COR-L47 (cell line): ENCODE data around the gene RNASE13.
"Not testable (repeated sequence)": the region's sequence is repeated elsewhere in the genome, so short reads cannot be mapped to it uniquely, and the experiment has no call there.

Source experiments
- DNase-seq: peaks from one replicate; lab custom pipeline; 2025; lab: John Stamatoyannopoulos, UW

The RNASE13 gene

GRCh38 chr14:21041676-21042433, 7.2 kb upstream of the RNASE13 start, which contains the start of gene RNASE7:
Gene RNASE7 (plus strand): TSS chr14:21042362. CDS start chr14:21042993, 631 bp downstream.
- DNase-seq, result no peak

DNA sequence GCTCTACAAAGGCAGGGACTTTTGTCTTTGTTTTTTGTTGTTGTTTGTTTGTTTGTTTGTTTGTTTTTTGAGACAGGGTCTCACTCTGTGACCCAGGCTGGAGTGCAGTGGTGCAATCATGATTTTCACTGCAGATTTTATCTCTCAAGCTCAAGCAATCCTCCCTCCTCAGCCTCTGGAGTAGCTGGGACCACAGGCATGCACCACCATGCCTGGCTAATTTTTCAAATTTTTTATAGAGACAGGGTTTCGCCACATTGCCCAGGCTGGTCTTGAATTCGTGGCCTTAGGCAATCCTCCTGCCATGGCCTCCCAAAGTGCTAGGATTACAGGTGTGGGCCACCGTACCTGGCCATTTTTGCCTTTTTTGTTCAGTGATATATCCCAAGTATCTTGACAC, 6.3 kb upstream of the RNASE13 start:
- DNase-seq, result not testable (repeated sequence)

- no peak for DNase-seq
Observed at GRCh38 chr14:21040370-21040925, 5.8 kb upstream of the RNASE13 start.

- DNase-seq, result peak; percentile 33
Observed at GRCh38 chr14:21039585-21040369, 5.2 kb upstream of the RNASE13 start.

DNA sequence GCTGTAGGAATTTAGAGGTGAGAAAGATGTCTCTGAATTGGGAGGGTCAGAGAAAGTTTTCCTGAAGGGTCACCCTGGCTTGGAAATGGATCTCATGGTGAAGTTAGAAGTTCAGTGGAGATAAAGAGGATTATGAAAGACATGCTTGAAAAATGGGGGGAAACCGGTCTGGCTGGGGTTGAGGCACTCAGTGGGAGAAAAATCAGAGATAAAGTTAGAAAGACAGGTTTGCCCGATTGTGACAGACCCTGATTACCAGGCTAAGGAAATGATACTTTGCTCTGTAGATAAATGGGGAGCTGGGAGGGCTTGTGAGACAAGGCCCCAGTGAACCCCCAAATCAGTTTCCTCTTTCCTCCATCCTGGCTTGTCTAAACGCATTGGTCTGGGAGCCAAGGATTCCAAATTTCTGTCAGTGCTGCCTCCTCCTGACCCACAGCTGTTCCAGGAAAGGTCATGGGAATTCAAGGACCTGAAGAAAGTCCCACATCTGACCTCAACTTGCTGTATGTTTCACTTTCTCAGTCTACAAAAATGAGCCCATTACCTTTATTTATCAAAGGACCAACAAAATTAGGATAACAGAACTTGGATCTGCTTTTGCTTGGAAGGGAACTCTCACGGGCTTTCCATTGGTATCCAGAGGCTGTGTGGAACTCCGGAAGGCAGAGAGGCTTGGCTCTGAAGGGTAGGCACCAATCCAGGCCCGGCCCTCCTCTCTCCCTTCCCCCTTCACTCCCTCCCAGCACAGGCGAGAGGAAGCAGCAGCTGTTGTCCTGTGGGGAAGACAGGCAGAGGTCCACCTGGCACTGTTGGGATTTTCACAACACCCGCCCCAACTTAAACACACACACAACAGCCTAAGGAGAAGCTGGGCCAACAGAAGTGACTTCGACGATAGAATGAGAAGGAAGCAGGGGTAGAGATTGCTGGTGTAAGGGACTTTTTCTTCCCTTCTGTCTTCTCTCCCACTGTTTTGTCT, 4.1 kb upstream of the RNASE13 start:
- DNase-seq, result peak; percentile 35

- no peak for DNase-seq
Observed at GRCh38 chr14:21037156-21037555, 2.5 kb upstream of the RNASE13 start.

DNA sequence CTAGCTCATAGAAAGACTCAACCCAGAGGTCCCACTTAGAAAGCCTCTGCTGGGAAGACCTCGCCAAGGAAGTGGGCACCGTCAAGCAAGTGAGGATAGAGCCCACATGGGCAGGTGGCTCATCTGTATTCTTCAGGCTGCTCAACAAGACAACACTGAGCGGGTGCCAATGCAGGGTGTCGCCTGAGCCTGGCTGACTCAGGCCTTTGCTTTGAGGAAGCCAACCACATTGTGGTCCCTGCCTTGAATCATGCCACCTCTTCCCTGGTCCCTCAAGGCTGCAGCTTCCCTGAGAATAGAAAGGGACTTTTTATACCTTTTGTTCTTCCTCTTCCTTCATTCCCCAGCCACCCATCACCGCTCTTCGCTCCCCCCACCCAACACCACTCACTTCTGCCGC, 2.1 kb upstream of the RNASE13 start:
- no peak for DNase-seq

DNA sequence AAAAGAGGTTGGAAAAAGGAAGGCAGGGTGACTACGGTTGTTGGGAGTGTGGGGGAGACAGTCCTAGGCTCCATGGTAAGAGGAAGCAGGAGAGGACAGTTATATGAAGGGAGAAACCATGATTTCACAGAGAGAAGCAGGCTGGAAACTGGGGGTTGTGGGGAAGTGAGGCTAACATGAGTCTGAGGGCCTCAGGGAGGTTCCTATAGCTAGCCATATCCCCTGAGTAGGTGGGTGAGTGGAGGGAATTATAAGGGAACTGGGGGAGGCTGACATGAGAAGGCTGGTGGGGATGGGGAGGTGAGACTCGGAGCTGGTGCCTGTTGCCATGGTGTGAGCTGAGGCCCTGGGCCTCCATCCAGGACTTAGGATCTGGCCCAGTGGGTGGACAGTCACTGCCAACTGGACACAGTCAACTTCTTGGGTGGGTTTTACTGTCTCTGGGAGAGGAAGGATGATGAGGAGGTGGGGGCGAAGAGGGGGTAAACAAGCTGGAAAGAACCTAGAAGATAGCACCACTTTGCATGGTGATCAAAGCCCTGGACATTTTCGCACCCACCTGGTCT, 1.4 kb downstream of the RNASE13 start:
- DNase-seq, result no peak

DNA sequence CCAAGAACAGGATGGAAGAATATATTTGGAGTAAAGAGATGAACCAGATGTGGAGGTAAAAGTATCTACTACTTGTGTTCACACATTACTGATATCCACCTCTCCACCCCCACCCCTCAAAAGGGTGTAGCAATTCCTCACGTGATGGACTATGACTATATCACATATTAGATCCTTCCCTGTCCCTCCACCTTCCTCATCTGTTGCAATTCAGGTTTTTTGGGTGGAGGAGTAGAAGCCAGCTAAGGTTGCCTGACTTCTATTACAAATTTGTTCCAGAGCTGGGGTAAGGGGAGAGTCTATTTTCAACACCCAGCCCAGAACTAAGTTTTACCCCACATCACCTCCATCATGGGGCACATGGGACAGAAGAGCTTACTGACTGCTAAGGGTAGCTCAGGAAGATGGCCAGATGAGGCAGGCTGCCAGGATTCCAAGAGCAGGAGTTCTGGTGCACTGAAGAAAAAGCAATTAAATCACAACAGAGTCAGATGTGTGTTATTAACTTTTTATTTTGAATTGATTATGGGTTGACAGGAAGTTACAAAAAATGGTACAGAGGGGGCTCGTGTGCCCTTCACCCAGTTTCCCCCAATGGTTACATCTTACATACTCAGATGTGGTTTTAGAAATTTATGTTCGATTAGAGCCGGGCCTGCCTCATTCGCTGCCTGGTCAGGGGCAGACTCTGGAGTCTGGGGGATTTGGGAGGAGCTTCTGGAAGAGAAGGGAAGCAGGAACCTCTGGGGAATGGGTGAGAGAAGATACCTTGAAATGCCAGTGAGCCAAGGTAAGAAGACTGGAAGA, 2.1 kb downstream of the RNASE13 start:
- DNase-seq, result no peak

GRCh38 chr14:21030531-21030930, 4.1 kb downstream of the RNASE13 start:
- DNase-seq, result no peak

DNA sequence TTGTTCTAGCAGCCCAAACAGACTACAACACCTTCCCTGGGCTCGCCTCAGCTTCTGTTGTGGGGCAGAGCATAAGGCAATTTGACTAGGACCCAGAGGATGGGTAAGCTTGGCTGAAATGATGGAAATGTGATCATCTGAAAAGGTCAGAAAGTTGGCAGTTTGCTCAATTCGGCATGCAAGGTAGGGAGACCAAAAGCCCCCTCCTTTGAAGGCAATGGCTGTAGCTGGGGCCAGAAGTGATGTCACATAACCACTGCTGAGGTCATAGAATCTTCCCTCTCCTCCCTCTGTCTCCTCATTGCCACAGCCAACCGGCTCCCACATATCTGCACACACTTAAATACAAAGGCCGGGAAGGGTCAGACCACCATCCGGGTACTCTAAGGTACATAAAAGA, 4.7 kb downstream of the RNASE13 start, which contains the start of gene TPPP2:
TPPP2 (plus strand) TSS at position 301 of the 400 bp plus-strand sequence. CDS start 365 bp downstream, outside the sequence.
- no peak for DNase-seq

DNA sequence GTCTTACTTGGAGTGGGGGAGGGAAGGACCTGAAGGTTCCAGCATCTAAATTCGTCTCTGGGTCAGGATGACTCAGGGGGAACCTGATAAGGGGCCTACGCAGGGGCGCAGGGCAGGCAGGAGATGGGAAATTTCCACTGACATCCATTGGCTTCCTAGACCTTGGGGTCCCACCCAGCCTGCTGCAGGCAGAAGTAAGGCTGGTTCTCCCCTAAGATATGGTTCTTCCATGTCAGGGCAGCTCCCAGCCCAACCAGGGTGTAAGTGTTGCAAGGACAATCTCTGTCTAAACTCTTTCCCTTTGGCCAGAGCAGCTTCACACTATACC, 7.7 kb downstream of the RNASE13 start:
- DNase-seq, result no peak

GRCh38 chr14:21026274-21026987, 8.2 kb downstream of the RNASE13 start:
- DNase-seq, result no peak

DNA sequence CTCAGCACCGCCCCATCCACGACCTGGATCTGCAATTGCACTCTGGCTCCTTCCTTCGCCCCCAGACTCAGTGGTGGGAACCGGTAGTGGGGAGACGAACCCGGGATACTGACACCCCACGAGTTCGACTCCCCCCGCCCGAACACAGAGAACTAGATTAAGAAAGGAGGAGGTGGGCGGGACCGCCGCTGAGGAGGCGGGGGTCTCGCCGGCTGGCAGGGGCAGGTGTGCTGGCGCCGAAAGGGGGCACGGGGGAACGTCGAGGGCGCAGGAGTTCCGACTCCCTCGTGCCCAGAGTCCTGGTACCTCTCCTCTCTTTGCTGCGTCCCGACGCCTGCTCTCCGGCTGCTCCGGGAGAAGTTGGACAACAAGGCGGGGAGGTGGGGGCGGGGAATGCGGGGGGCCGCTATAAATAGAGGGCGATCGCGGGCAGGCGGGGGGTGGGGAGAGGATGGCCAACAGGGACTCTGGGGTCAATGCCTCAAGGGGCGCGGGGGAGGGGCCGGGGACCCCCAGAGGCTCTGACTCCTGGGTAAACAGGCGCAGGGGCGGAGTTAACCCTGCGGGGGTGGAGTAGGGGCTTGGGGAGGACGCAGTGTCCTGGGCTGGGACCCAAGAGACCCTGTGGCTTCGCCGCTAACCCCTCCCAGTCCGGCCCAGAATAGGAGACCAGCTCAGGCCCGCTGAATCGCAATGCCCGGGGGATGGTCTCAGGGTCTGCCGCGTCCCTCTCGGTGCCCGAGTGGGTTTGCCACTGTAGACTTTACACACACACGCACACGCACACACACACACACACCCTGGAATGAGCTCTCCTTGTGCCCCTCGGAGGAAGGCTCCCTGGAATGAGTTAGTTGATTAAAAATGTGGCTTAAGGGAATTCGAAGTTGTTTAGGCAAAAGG, 9.0 kb downstream of the RNASE13 start:
- DNase-seq, result no peak

DNA sequence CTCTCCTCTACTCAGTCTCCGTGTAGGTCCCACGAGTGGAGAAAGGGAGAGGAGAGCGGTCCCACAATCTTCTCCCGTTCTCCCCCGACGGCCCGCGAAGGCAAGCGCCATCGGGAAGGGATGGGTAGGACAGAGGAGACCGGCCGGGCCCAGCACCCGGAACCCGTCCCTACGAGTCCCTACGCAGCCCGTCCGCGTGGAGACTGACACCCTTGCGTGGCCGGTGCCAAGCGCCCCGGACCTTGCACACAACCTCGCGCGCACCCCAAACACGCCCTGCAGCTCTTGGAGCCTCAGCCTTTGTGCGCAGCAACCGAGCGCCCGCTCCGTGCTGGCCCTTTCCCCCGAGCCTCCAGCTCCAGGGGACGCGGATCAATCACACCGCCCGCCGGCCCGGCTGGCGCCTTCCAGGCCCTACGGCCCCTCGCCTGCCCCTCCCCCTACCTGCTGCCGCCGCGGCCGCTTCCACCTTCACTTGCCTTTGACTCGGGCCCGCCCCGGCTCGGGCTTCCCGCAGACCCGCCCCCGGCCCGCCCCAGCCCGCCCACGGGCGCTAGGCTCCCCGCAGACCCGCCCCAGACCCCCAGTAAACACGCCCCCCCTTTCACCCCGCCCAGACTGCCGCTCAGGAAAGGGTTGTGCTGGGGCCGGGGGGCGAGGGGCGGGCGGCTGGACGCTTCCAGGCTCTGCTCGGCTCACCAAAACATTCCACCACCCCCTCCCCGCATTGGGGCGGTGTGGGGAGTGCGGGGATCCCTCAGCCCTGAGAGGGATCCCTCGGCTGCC, 9.8 kb downstream of the RNASE13 start, which contains the start of gene NDRG2:
NDRG2 (minus strand) TSS at position 477 of the 786 bp plus-strand sequence. CDS start 1,746 bp downstream, outside the sequence.
- peak; percentile 38 for DNase-seq

DNA sequence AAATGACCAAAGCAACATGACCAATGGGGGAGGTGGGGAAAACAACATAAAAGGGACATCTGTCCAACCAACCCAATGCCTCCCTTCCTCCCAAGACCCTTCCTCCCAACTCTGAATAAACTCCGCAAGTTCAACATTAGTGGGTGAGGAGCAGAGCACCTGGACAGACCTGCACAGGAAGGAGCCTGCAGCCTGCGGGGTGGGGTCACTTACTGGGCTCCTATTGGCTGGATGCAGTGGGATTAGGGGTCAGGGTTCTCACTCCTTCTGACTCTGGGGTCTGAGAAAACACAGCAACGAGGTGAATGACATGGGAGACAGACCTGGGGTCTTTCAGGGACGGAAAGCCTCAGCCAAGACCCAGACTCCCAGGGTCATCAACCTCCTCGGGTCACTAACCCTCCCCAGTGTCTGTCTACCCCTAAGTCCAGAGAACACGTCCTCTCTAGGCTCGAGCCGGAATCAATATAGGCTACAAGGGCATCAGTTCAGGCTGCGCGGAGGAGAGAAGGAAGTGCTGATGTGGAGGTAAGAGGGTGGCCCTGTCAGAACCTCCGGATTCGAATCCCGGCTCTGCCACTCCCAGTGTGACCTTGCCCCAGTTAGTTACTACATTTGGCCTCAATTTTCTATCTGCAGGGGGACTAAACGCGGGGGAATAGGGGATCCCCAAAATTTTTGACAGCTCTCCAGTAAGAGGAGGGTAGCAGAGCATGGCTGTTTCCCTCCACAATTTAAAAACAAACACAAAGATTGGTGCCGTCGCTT, 10.6 kb downstream of the RNASE13 start:
- DNase-seq, result no peak

DNA sequence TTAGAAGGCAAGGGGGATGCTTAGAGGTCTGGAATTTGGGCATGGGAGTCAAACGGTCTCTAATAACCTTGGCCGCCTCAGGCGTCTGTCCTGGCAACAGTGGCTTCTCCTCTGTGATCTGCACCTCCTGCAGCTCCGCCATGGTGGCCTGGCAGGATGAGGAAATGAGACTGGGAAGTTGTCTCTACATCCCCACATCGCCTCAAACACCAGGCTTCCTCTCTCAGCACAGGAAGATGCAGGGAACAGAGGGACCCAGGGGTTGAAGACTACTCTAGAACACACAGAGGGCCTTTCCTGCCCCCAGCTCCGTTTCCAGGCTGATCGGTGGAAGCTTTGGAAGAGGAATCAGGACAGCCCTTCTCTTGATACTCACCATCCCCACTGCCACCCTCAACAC, 11.4 kb downstream of the RNASE13 start:
- no peak for DNase-seq
